HepG2 (cell line): Measurements from ENCODE around the gene HSD11B1L. TPM values are rescaled to one million over a fixed set of nuclear protein-coding genes. Genes with fewer than 3 reads are reported as not detected.

Experiments
- CERS6 ChIP-seq: sonication (generic); formaldehyde crosslinking; IDR thresholded peaks from 2 replicates; pipeline ENCODE4 v1.5.0; 2020; ENCODE audit warnings: missing genetic modification reagents
- FOXK2 ChIP-seq: fragments of 450-650 bp; IDR thresholded peaks from 2 replicates; pipeline ENCODE4 v1.6.1; 2016
- GABPB1 ChIP-seq: IDR thresholded peaks from 2 replicates; pipeline ENCODE4 v1.6.1; 2016; ENCODE audit warnings: mild to moderate bottlenecking, missing genetic modification reagents, moderate library complexity, missing compliant biosample characterization
- PRDM15 ChIP-seq: sonication (generic); formaldehyde crosslinking; IDR thresholded peaks from 2 replicates; pipeline ENCODE4 v1.4.0; 2020; ENCODE audit warnings: missing genetic modification reagents
- RCOR2 ChIP-seq: IDR thresholded peaks from 2 replicates; pipeline ENCODE4 v1.6.1; 2016; ENCODE audit warnings: missing biosample characterization, missing genetic modification reagents
- REL ChIP-seq: sonication (generic); formaldehyde crosslinking; conservative IDR thresholded peaks from 2 replicates; pipeline ENCODE4 v1.8.0; 2022; ENCODE audit warnings: mild to moderate bottlenecking, missing genetic modification reagents, moderate library complexity
- ZNF136 ChIP-seq: sonication (generic); formaldehyde crosslinking; IDR thresholded peaks from 2 replicates; pipeline ENCODE4 v1.8.1; 2022; ENCODE audit warnings: low read depth, mild to moderate bottlenecking, moderate library complexity, missing genetic modification reagents
- ZNF367 ChIP-seq: sonication (generic); formaldehyde crosslinking; IDR thresholded peaks from 2 replicates; pipeline ENCODE4 v1.4.0; 2020; ENCODE audit warnings: missing genetic modification reagents, borderline replicate concordance
- ZNF746 ChIP-seq: sonication (generic); formaldehyde crosslinking; IDR thresholded peaks from 2 replicates; pipeline ENCODE4 v1.8.0; 2022; ENCODE audit warnings: mild to moderate bottlenecking, missing genetic modification reagents
- ZNF883 ChIP-seq: sonication (generic); formaldehyde crosslinking; IDR thresholded peaks from 2 replicates; pipeline ENCODE4 v1.5.1; 2020; ENCODE audit warnings: mild to moderate bottlenecking, missing genetic modification reagents; ENCODE audit errors: not compliant biosample characterization
- polyA plus RNA-seq, 8 experiments: library from polyadenylated mRNA; depleted of rRNA in 3 of 8; stranded (reverse) in 7 of 8; unstranded in 1 of 8; fragments of >200 nt; fragmentation: Illumina TruSeq in 4 of 8; extraction: Trizol in 4 of 8; gene quantifications; 2 replicates each; pipeline versions ENCODE4 v1.2.1 to v1.2.3, GENCODE V29; 2011 to 2016; ENCODE audit warnings: low read depth in 4 of 8, missing spikeins in 1 of 8, mixed read lengths in 1 of 8; ENCODE audit not compliant: insufficient read depth in 1 of 8
- total RNA-seq, 5 experiments: library from RNA; depleted of rRNA; stranded (reverse); fragments of >200 nt; fragmentation: Illumina TruSeq; extraction: Trizol; gene quantifications; 2 replicates each; pipeline ENCODE4 v1.2.3, GENCODE V29; 2016; ENCODE audit warnings: low read depth in 1 of 5
- TF ChIP-seq, protein P1 (sequence below): sonication (generic); formaldehyde crosslinking; IDR thresholded peaks from 2 replicates; pipeline ENCODE4 v1.5.0; 2020; ENCODE audit warnings: mild to moderate bottlenecking, missing genetic modification reagents, borderline replicate concordance
- TF ChIP-seq, protein P2 (sequence below): sonication (generic); formaldehyde crosslinking; IDR thresholded peaks from 2 replicates; pipeline ENCODE4 v1.5.1; 2020; ENCODE audit warnings: mild to moderate bottlenecking, moderate library complexity, missing genetic modification reagents
- TF ChIP-seq, protein P3 (sequence below): sonication (generic); formaldehyde crosslinking; IDR thresholded peaks from 2 replicates; pipeline ENCODE4 v1.8.1; 2023; ENCODE audit warnings: mild to moderate bottlenecking, inconsistent platforms, moderate library complexity, missing genetic modification reagents, borderline replicate concordance
- TF ChIP-seq, protein P4 (sequence below): IDR thresholded peaks from 2 replicates; pipeline ENCODE4 v1.6.1; 2016; ENCODE audit warnings: low read depth, control low read depth

The HSD11B1L gene
- total and polyA plus RNA-seq, 2 of the 13 experiments (the other 11 are each of a cell fraction or from before 2014, with no cell fraction given), result 2.8 to 3.9 TPM

- TF ChIP-seq, protein P1, sequence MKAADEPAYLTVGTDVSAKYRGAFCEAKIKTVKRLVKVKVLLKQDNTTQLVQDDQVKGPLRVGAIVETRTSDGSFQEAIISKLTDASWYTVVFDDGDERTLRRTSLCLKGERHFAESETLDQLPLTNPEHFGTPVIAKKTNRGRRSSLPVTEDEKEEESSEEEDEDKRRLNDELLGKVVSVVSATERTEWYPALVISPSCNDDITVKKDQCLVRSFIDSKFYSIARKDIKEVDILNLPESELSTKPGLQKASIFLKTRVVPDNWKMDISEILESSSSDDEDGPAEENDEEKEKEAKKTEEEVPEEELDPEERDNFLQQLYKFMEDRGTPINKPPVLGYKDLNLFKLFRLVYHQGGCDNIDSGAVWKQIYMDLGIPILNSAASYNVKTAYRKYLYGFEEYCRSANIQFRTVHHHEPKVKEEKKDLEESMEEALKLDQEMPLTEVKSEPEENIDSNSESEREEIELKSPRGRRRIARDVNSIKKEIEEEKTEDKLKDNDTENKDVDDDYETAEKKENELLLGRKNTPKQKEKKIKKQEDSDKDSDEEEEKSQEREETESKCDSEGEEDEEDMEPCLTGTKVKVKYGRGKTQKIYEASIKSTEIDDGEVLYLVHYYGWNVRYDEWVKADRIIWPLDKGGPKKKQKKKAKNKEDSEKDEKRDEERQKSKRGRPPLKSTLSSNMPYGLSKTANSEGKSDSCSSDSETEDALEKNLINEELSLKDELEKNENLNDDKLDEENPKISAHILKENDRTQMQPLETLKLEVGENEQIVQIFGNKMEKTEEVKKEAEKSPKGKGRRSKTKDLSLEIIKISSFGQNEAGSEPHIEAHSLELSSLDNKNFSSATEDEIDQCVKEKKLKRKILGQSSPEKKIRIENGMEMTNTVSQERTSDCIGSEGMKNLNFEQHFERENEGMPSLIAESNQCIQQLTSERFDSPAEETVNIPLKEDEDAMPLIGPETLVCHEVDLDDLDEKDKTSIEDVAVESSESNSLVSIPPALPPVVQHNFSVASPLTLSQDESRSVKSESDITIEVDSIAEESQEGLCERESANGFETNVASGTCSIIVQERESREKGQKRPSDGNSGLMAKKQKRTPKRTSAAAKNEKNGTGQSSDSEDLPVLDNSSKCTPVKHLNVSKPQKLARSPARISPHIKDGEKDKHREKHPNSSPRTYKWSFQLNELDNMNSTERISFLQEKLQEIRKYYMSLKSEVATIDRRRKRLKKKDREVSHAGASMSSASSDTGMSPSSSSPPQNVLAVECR (CRISPR knock-in tag), result no peak; the same call in 1 of the 2 replicates
- TF ChIP-seq RCOR2 (CRISPR knock-in tag), result no peak
- TF ChIP-seq, protein P2, sequence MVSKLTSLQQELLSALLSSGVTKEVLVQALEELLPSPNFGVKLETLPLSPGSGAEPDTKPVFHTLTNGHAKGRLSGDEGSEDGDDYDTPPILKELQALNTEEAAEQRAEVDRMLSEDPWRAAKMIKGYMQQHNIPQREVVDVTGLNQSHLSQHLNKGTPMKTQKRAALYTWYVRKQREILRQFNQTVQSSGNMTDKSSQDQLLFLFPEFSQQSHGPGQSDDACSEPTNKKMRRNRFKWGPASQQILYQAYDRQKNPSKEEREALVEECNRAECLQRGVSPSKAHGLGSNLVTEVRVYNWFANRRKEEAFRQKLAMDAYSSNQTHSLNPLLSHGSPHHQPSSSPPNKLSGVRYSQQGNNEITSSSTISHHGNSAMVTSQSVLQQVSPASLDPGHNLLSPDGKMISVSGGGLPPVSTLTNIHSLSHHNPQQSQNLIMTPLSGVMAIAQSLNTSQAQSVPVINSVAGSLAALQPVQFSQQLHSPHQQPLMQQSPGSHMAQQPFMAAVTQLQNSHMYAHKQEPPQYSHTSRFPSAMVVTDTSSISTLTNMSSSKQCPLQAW (CRISPR knock-in tag), result 0 out of 2 replicates have a peak, but pooled peaks have one; percentile 4
- TF ChIP-seq GABPB1 (CRISPR knock-in tag), result no peak
- no peak for TF ChIP-seq CERS6 (CRISPR knock-in tag)
- TF ChIP-seq, protein P3, sequence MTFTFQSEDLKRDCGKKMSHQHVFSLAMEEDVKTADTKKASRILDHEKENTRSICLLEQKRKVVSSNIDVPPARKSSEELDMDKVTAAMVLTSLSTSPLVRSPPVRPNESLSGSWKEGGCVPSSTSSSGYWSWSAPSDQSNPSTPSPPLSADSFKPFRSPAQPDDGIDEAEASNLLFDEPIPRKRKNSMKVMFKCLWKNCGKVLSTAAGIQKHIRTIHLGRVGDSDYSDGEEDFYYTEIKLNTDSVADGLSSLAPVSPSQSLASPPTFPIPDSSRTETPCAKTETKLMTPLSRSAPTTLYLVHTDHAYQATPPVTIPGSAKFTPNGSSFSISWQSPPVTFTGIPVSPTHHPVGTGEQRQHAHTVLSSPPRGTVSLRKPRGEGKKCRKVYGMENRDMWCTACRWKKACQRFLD (CRISPR knock-in tag), result no peak
- TF ChIP-seq PRDM15 (CRISPR knock-in tag), result no peak
- no peak for TF ChIP-seq ZNF136 (CRISPR knock-in tag)
- TF ChIP-seq ZNF883 (CRISPR knock-in tag), result no peak
- no peak for TF ChIP-seq ZNF746 (CRISPR knock-in tag)
- TF ChIP-seq, protein P4, sequence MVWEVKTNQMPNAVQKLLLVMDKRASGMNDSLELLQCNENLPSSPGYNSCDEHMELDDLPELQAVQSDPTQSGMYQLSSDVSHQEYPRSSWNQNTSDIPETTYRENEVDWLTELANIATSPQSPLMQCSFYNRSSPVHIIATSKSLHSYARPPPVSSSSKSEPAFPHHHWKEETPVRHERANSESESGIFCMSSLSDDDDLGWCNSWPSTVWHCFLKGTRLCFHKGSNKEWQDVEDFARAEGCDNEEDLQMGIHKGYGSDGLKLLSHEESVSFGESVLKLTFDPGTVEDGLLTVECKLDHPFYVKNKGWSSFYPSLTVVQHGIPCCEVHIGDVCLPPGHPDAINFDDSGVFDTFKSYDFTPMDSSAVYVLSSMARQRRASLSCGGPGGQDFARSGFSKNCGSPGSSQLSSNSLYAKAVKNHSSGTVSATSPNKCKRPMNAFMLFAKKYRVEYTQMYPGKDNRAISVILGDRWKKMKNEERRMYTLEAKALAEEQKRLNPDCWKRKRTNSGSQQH (CRISPR knock-in tag), result no peak
- no peak for TF ChIP-seq ZNF367 (CRISPR knock-in tag)
- TF ChIP-seq REL (CRISPR knock-in tag), result no peak
- no peak for TF ChIP-seq FOXK2
Observed at GRCh38 chr19:5687360-5688198, 6.8 kb downstream of the HSD11B1L start (continued).
